ENCODE measurements around the gene LAMTOR5.

- TF ChIP-seq CTCF (IDR thresholded peaks at IDR 0.05) (no peak), POLR2A (IDR thresholded peaks at IDR 0.05) (no peak)
Measured at GRCh38 chr1:110384581-110385321, 22.7 kb downstream of the LAMTOR5 start.

Measured in thyroid gland (tissue), 4 donors.